Measurements from ENCODE around the gene SART3.

SART3 gene

DNA sequence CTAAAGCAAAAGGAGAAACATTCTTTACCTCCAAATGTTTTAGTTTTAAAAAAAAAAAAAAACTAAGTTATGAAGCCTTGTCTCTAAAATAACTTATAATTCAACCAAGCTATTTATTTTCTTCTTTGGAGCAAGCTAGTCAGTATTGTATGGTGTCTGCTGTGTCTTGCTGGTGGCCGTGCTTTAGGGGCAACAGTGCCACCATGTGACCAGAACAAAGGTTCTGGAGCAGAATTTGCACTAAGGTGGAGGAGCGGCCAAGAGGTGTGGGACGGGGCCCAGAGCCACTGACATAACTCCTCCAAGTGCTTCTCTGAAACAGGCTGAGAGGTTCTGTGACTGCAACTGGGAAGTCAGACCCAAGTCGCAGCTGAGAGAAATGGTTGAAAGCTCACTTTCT is 41.4 kb downstream of the SART3 start:
- H4K8ac ChIP-seq (ENCODE audit: low read length): no peak overlapping the region
- H2BK5ac ChIP-seq (ENCODE audit: low read depth, low read length, poor library complexity, severe bottlenecking): no peak overlapping the region
- H4K91ac ChIP-seq (ENCODE audit: low read length): no peak overlapping the region
- H3K27me3 ChIP-seq (ENCODE audit: control insufficient read depth in 1 of 2, insufficient read depth in 1 of 2, low read length in 2 of 2): no peaks in the 10 kb centered on the region
- no peak overlapping the region for H3K23ac ChIP-seq (ENCODE audit: low read length in 2 of 2)
- H3K27ac ChIP-seq (ENCODE audit: low read length, poor library complexity, severe bottlenecking): no peak overlapping the region
- H3K14ac ChIP-seq (ENCODE audit: low read length in 2 of 2): no peak overlapping the region
- no peak for DNase-seq
- H3K4ac ChIP-seq (ENCODE audit: low read depth in 1 of 2, low read length in 2 of 2): no peak overlapping the region
- no peak overlapping the region for H3K9ac ChIP-seq (ENCODE audit: low read length)
- no peaks in the 10 kb centered on the region for H3K9me3 ChIP-seq (ENCODE audit: control insufficient read depth, low read length)
- H3K4me1 ChIP-seq (ENCODE audit: control insufficient read depth, insufficient read depth, low read depth, low read length): peaks cover 16% of the 10 kb centered on the region
- no peak overlapping the region for H2BK12ac ChIP-seq (ENCODE audit: low read length in 2 of 2)
- 87% methylated on average over 4 of the region's 4 CpGs for WGBS
- H2AFZ ChIP-seq (ENCODE audit: low read depth, low read length): no peak overlapping the region
- H3K4me2 ChIP-seq (ENCODE audit: low read length, poor library complexity, severe bottlenecking): no peak overlapping the region
- no peak overlapping the region for H3K18ac ChIP-seq (ENCODE audit: low read depth in 1 of 2, low read length in 2 of 2)
- H2BK120ac ChIP-seq (ENCODE audit: low read depth, low read length): no peak overlapping the region
- peaks cover 59 to 75% of the 10 kb centered on the region in 2 experiments for H3K36me3 ChIP-seq (ENCODE audit: control insufficient read depth in 1 of 2, insufficient read depth in 2 of 2, low read depth in 1 of 2, low read length in 2 of 2)
- H3K4me3 ChIP-seq (ENCODE audit: insufficient read depth in 1 of 2, low read depth in 1 of 2, low read length in 2 of 2): no peak overlapping the region
- no peak overlapping the region for H2AK5ac ChIP-seq (ENCODE audit: low read length, severe bottlenecking)
- no peak overlapping the region for H2BK15ac ChIP-seq (ENCODE audit: low read depth, poor library complexity, severe bottlenecking)
- peaks cover 49% of the 10 kb centered on the region for H3K79me1 ChIP-seq (replicated peaks; ENCODE audit: low read length, poor library complexity, severe bottlenecking)

DNA sequence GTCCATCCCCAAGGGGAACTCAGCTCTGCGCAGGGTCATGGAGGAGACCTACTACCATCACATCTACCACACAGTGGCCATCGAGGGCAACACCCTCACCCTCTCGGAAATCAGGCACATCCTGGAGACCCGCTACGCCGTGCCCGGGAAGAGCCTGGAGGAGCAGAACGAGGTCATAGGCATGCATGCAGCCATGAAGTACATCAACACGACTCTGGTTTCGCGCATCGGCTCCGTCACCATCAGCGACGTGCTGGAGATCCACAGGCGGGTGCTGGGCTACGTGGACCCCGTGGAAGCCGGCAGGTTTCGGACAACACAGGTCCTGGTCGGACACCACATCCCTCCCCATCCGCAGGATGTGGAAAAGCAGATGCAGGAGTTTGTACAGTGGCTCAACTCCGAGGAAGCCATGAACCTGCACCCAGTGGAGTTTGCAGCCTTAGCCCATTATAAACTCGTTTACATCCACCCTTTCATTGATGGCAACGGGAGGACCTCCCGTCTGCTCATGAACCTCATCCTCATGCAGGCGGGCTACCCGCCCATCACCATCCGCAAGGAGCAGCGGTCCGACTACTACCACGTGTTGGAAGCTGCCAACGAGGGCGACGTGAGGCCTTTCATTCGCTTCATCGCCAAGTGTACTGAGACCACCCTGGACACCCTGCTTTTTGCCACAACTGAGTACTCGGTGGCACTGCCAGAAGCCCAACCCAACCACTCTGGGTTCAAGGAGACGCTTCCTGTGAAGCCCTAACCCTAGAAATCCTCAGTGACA is 42.1 kb downstream of the SART3 start:
- H3K9me3 ChIP-seq (ENCODE audit: control insufficient read depth, low read length): no peaks in the 10 kb centered on the region
- no peak overlapping the region for H3K4ac ChIP-seq (ENCODE audit: low read depth in 1 of 2, low read length in 2 of 2)
- no peak overlapping the region for H4K91ac ChIP-seq (ENCODE audit: low read length)
- H3K27ac ChIP-seq (ENCODE audit: low read length, poor library complexity, severe bottlenecking): no peak overlapping the region
- H2AFZ ChIP-seq (ENCODE audit: low read depth, low read length): no peak overlapping the region
- H2BK15ac ChIP-seq (ENCODE audit: low read depth, poor library complexity, severe bottlenecking): no peak overlapping the region
- peaks cover 0 to under 1% of the 10 kb centered on the region in 2 experiments for H3K27me3 ChIP-seq (ENCODE audit: control insufficient read depth in 1 of 2, insufficient read depth in 1 of 2, low read length in 2 of 2)
- H3K79me1 ChIP-seq (replicated peaks; ENCODE audit: low read length, poor library complexity, severe bottlenecking): peaks cover 43% of the 10 kb centered on the region
- H3K36me3 ChIP-seq (ENCODE audit: control insufficient read depth in 1 of 2, insufficient read depth in 2 of 2, low read depth in 1 of 2, low read length in 2 of 2): peaks cover 52 to 69% of the 10 kb centered on the region in 2 experiments
- no peak overlapping the region for H3K4me2 ChIP-seq (ENCODE audit: low read length, poor library complexity, severe bottlenecking)
- DNase-seq: no peak
- H3K4me3 ChIP-seq (ENCODE audit: insufficient read depth in 1 of 2, low read depth in 1 of 2, low read length in 2 of 2): no peak overlapping the region
- no peak overlapping the region for H3K18ac ChIP-seq (ENCODE audit: low read depth in 1 of 2, low read length in 2 of 2)
- 96% methylated on average over 39 of the region's 39 CpGs for WGBS
- H3K4me1 ChIP-seq (ENCODE audit: control insufficient read depth, insufficient read depth, low read depth, low read length): peaks cover 16% of the 10 kb centered on the region
- no peak overlapping the region for H2AK5ac ChIP-seq (ENCODE audit: low read length, severe bottlenecking)
- no peak overlapping the region for H2BK12ac ChIP-seq (ENCODE audit: low read length in 2 of 2)
- no peak overlapping the region for H3K9ac ChIP-seq (ENCODE audit: low read length)
- no peak overlapping the region for H3K14ac ChIP-seq (ENCODE audit: low read length in 2 of 2)
- no peak overlapping the region for H2BK5ac ChIP-seq (ENCODE audit: low read depth, low read length, poor library complexity, severe bottlenecking)
- H3K23ac ChIP-seq (ENCODE audit: low read length in 2 of 2): no peak overlapping the region
- H2BK120ac ChIP-seq (ENCODE audit: low read depth, low read length): no peak overlapping the region
- no peak overlapping the region for H4K8ac ChIP-seq (ENCODE audit: low read length)

DNA sequence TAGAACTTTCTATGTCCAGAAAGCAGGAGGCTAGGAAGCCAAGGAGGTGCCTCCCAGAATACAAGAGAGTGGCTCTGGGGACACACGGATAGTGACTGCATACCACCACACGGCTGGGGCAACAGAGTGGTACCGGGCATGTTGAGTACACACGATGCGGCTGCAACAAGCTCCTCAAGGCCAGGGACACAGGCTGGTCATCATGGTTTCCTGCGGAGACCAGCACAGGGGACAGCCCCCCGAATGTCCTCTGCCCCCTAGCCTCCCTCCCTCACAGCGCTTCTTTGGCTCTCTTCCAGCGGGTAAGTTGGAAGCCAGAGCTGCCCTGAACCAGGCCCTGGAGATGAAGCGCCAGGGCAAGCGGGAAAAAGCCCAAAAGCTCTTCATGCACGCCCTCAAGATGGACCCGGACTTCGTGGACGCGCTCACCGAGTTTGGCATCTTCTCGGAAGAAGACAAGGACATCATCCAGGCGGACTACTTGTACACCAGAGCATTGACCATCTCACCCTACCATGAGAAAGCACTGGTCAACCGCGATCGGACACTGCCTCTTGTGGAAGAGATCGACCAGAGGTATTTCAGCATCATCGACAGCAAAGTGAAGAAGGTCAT is 42.8 kb downstream of the SART3 start:
- Histone ChIP-seq H3K9ac (ENCODE audit: low read length) (no peak overlapping the region), H3K36me3 (ENCODE audit: control insufficient read depth in 1 of 2, insufficient read depth in 2 of 2, low read depth in 1 of 2, low read length in 2 of 2) (peaks cover 46 to 62% of the 10 kb centered on the region in 2 experiments), H2AFZ (ENCODE audit: low read depth, low read length) (no peak overlapping the region), H3K23ac (ENCODE audit: low read length in 2 of 2) (no peak overlapping the region), H3K4me2 (ENCODE audit: low read length, poor library complexity, severe bottlenecking) (no peak overlapping the region), H3K4ac (ENCODE audit: low read depth in 1 of 2, low read length in 2 of 2) (no peak overlapping the region), H3K18ac (ENCODE audit: low read depth in 1 of 2, low read length in 2 of 2) (no peak overlapping the region), H3K14ac (ENCODE audit: low read length in 2 of 2) (no peak overlapping the region), H3K27me3 (ENCODE audit: control insufficient read depth in 1 of 2, insufficient read depth in 1 of 2, low read length in 2 of 2) (peaks cover 0 to 3% of the 10 kb centered on the region in 2 experiments), H2AK5ac (ENCODE audit: low read length, severe bottlenecking) (no peak overlapping the region), H2BK12ac (ENCODE audit: low read length in 2 of 2) (no peak overlapping the region), H2BK120ac (ENCODE audit: low read depth, low read length) (no peak overlapping the region), H4K8ac (ENCODE audit: low read length) (no peak overlapping the region), H3K4me1 (ENCODE audit: control insufficient read depth, insufficient read depth, low read depth, low read length) (peaks cover 16% of the 10 kb centered on the region), H4K91ac (ENCODE audit: low read length) (no peak overlapping the region), H3K27ac (ENCODE audit: low read length, poor library complexity, severe bottlenecking) (no peak overlapping the region), H3K4me3 (ENCODE audit: insufficient read depth in 1 of 2, low read depth in 1 of 2, low read length in 2 of 2) (no peak overlapping the region), H2BK15ac (ENCODE audit: low read depth, poor library complexity, severe bottlenecking) (no peak overlapping the region), H2BK5ac (ENCODE audit: low read depth, low read length, poor library complexity, severe bottlenecking) (no peak overlapping the region), H3K79me1 (replicated peaks; ENCODE audit: low read length, poor library complexity, severe bottlenecking) (peaks cover 40% of the 10 kb centered on the region), H3K9me3 (ENCODE audit: control insufficient read depth, low read length) (no peaks in the 10 kb centered on the region)
- WGBS: 96% methylated on average over 24 of the region's 24 CpGs
- DNase-seq: no peak

DNA sequence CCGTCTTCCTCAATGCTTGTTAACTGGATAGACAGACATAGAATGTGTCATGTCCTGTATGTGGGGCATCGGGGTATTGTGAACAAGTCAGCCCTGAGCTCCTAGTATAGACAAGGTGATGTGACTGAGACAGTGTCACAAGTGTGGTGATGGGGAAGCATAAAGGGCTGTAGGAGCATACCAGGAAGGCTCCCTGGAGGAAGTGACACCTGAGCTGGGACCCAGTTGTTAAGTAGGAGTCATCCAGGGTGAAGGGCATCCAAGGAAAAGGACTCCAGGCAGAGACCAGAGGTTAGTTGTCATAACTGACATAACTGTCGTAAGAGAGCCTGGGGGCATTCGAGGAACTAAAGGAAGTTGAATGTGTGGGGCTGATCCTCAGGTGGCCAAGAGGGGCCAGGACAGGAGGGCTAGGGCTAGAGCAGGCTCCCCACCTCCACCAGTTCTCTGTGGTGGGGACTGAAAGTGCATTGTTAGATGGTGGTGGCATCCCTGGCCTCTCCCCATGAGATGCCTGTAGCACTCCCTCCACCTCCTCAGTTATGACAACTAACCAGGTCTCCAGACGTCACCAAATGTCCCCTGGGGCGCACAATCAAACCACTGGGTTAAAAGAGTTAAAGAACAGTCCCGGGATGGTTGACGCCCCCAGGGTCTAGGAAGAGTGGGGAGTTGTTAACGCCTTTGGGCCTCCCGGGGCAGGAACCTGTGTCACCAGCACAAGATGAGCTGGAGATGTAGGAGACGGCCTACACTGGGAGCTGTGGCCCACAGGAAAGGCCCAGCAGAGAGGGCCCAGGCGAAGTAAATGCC is 43.5 kb downstream of the SART3 start:
- WGBS: 94% methylated on average over 12 of the region's 12 CpGs
- H2BK12ac ChIP-seq (ENCODE audit: low read length in 2 of 2): no peak overlapping the region
- no peak overlapping the region for H2BK120ac ChIP-seq (ENCODE audit: low read depth, low read length)
- peaks cover 36% of the 10 kb centered on the region for H3K79me1 ChIP-seq (replicated peaks; ENCODE audit: low read length, poor library complexity, severe bottlenecking)
- H3K27me3 ChIP-seq (ENCODE audit: control insufficient read depth in 1 of 2, insufficient read depth in 1 of 2, low read length in 2 of 2): peaks cover 0 to 3% of the 10 kb centered on the region in 2 experiments
- no peak overlapping the region for H3K4ac ChIP-seq (ENCODE audit: low read depth in 1 of 2, low read length in 2 of 2)
- no peak overlapping the region for H3K18ac ChIP-seq (ENCODE audit: low read depth in 1 of 2, low read length in 2 of 2)
- H3K4me2 ChIP-seq (ENCODE audit: low read length, poor library complexity, severe bottlenecking): no peak overlapping the region
- H2BK5ac ChIP-seq (ENCODE audit: low read depth, low read length, poor library complexity, severe bottlenecking): no peak overlapping the region
- H3K9ac ChIP-seq (ENCODE audit: low read length): no peak overlapping the region
- no peak overlapping the region for H2BK15ac ChIP-seq (ENCODE audit: low read depth, poor library complexity, severe bottlenecking)
- no peaks in the 10 kb centered on the region for H3K9me3 ChIP-seq (ENCODE audit: control insufficient read depth, low read length)
- peaks cover 16% of the 10 kb centered on the region for H3K4me1 ChIP-seq (ENCODE audit: control insufficient read depth, insufficient read depth, low read depth, low read length)
- no peak overlapping the region for H3K14ac ChIP-seq (ENCODE audit: low read length in 2 of 2)
- H4K91ac ChIP-seq (ENCODE audit: low read length): no peak overlapping the region
- H2AK5ac ChIP-seq (ENCODE audit: low read length, severe bottlenecking): no peak overlapping the region
- H3K27ac ChIP-seq (ENCODE audit: low read length, poor library complexity, severe bottlenecking): no peak overlapping the region
- H4K8ac ChIP-seq (ENCODE audit: low read length): no peak overlapping the region
- no peak for DNase-seq
- peaks cover 42 to 55% of the 10 kb centered on the region in 2 experiments for H3K36me3 ChIP-seq (ENCODE audit: control insufficient read depth in 1 of 2, insufficient read depth in 2 of 2, low read depth in 1 of 2, low read length in 2 of 2)
- H3K4me3 ChIP-seq (ENCODE audit: insufficient read depth in 1 of 2, low read depth in 1 of 2, low read length in 2 of 2): no peak overlapping the region
- no peak overlapping the region for H2AFZ ChIP-seq (ENCODE audit: low read depth, low read length)
- H3K23ac ChIP-seq (ENCODE audit: low read length in 2 of 2): no peak overlapping the region
